Measurements from ENCODE around the gene DGKD. TPM values are rescaled to one million over a fixed set of nuclear protein-coding genes. Genes with fewer than 3 reads are reported as not detected.

DGKD gene
- total RNA-seq, 6 donors from 2014 or later: 50.0 to 141 (median 75.6) TPM

DNA sequence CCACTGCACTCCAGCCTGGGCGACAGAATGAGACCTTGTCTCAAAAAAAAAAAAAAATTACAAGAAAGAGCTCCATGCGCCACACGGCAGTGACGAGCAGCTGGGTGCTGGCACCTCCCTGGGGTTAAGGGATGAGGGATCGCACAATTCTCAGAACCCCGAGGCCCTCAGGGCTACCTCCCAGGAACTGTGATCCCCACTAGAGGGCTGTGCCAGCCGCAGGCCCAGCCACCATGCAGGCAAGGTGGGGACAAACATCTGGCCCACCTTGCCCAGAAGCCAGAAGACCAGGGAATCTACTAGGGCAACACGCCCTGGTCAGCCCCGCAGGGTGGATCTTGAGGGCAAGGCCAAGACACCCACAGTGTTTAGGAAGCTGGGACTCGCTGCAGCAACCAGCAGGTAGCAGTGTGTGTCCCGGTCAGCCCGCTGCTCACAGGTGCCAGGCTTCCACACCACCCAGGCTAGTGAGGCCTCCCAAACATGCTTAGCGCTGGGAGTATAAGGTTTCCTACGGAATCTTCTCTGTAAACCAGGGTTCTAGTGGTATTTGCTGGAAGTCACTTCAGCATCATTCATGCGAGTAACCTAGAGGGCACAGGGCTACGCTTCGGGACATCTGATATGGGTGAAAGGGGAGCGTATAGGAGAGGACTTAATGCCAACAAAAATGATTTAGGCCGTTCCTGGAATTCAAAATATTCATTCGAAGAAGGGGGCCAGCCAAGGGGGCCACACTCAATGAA lies 39.9 kb upstream of the DGKD start:
- no peaks in the 10 kb centered on the region for H3K27me3 ChIP-seq
- no peaks in the 10 kb centered on the region for H3K36me3 ChIP-seq
- H3K4me1 ChIP-seq: no peaks in the 10 kb centered on the region
- WGBS, 2 donors: 91 to 93% methylated on average over 19 to 20 of the region's 20 CpGs
- H3K4me3 ChIP-seq: no peak overlapping the region
- no peak for ATAC-seq (ENCODE audit: low FRiP score in 2 of 2)
- H3K9me3 ChIP-seq: no peaks in the 10 kb centered on the region
- no peak for DNase-seq
- H3K27ac ChIP-seq: no peak overlapping the region
- TF ChIP-seq, protein P1, sequence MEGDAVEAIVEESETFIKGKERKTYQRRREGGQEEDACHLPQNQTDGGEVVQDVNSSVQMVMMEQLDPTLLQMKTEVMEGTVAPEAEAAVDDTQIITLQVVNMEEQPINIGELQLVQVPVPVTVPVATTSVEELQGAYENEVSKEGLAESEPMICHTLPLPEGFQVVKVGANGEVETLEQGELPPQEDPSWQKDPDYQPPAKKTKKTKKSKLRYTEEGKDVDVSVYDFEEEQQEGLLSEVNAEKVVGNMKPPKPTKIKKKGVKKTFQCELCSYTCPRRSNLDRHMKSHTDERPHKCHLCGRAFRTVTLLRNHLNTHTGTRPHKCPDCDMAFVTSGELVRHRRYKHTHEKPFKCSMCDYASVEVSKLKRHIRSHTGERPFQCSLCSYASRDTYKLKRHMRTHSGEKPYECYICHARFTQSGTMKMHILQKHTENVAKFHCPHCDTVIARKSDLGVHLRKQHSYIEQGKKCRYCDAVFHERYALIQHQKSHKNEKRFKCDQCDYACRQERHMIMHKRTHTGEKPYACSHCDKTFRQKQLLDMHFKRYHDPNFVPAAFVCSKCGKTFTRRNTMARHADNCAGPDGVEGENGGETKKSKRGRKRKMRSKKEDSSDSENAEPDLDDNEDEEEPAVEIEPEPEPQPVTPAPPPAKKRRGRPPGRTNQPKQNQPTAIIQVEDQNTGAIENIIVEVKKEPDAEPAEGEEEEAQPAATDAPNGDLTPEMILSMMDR (IDR thresholded peaks at IDR 0.05): no peak
- TF ChIP-seq POLR2AphosphoS5 (IDR thresholded peaks at IDR 0.05) (no peak), EP300 (IDR thresholded peaks at IDR 0.05) (no peak), POLR2A (IDR thresholded peaks at IDR 0.05) (no peak)

DNA sequence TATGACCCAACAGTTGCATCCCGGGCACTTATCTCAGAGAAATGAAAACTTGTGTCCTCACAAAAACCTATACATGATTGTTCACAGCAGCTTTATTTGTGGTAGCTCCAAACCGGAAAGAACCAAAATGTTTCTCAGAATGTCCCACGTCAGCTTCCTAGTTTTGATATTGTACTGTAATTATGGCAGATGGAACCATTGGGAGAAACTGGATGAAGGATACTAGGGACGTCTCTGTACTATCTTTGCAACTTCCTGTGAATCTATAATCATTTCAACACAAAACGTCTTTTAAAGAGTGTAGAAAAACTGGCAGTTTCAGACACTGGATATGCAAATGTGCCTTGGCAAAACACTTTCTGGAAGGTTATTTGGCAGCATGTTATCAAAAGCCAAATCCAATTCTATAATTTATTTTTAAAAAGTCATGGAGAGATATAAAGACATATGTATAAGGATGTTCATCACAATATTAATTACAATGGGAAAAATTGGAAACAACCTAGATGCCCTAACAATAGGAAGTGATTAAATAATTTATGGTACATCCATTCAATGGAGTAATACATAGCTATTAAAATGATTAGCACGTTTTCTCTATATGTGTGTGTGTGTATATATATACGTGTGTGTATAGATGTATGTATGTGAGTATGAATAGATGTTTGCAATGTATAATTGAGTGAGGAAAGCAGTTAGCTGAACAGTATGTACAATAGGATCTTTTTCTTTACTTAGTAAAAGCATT lies 36.9 kb upstream of the DGKD start:
- ATAC-seq (ENCODE audit: low FRiP score in 2 of 2): no peak
- Histone ChIP-seq H3K27me3 (no peaks in the 10 kb centered on the region), H3K36me3 (no peaks in the 10 kb centered on the region), H3K4me3 (no peak overlapping the region), H3K4me1 (no peaks in the 10 kb centered on the region), H3K27ac (no peak overlapping the region), H3K9me3 (no peaks in the 10 kb centered on the region)
- WGBS, 2 donors: 69 to 75% methylated on average over 7 of the region's 7 CpGs
- DNase-seq: no peak
- TF ChIP-seq POLR2AphosphoS5 (IDR thresholded peaks at IDR 0.05) (no peak), EP300 (IDR thresholded peaks at IDR 0.05) (no peak), POLR2A (IDR thresholded peaks at IDR 0.05) (no peak)
- TF ChIP-seq, protein P1 (IDR thresholded peaks at IDR 0.05): no peak

DNA sequence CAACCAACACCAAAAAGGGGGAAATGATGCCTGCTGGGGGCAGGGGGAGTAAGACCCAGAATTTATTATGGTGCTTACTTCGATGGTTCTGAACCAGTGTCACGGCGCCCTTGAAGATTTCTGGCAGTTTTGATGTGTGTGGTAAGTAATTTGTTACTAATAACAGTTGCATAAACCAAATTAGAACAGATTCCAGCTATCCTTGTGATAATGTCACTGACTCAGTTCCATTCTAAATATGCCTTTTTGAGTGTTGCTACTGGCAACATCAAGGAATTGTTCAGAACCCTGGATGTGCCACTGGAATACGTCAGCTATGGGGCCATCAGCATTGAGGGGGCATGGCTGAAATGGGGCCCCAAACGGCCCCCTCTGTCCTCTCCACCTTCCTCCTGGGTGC lies 35.0 kb upstream of the DGKD start:
- Histone ChIP-seq H3K4me3 (no peak overlapping the region), H3K27ac (no peak overlapping the region), H3K27me3 (no peaks in the 10 kb centered on the region), H3K9me3 (no peaks in the 10 kb centered on the region), H3K36me3 (no peaks in the 10 kb centered on the region), H3K4me1 (no peaks in the 10 kb centered on the region)
- ATAC-seq (ENCODE audit: low FRiP score in 2 of 2): no peak
- no peak for DNase-seq
- 75 to 83% methylated on average over 5 of the region's 5 CpGs for WGBS, 2 donors
- TF ChIP-seq POLR2A (IDR thresholded peaks at IDR 0.05) (no peak), EP300 (IDR thresholded peaks at IDR 0.05) (no peak), POLR2AphosphoS5 (IDR thresholded peaks at IDR 0.05) (no peak)
- TF ChIP-seq, protein P1 (IDR thresholded peaks at IDR 0.05): no peak

DNA sequence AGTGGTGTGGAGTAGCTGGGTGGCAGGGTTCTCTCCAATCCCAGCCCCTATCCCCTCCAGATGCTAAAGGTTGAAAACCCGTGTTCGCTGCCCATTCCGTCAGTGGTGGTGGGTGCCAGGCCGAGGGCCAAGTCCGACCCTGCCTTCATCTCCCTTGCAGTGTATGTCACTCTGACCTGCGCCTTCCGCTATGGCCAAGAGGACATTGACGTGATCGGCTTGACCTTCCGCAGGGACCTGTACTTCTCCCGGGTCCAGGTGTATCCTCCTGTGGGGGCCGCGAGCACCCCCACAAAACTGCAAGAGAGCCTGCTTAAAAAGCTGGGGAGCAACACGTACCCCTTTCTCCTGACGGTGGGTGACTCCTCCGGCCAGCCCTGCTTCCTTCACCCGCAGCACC lies 33.8 kb upstream of the DGKD start:
- H3K27me3 ChIP-seq: no peaks in the 10 kb centered on the region
- no peak overlapping the region for H3K27ac ChIP-seq
- TF ChIP-seq EP300 (IDR thresholded peaks at IDR 0.05): no peak
- no peak for TF ChIP-seq POLR2AphosphoS5 (IDR thresholded peaks at IDR 0.05)
- H3K4me3 ChIP-seq: no peak overlapping the region
- WGBS, 2 donors: 94 to 98% methylated on average over 17 of the region's 17 CpGs
- ATAC-seq (ENCODE audit: low FRiP score in 2 of 2): no peak
- DNase-seq: no peak
- no peaks in the 10 kb centered on the region for H3K36me3 ChIP-seq
- no peaks in the 10 kb centered on the region for H3K9me3 ChIP-seq
- H3K4me1 ChIP-seq: no peaks in the 10 kb centered on the region

DNA sequence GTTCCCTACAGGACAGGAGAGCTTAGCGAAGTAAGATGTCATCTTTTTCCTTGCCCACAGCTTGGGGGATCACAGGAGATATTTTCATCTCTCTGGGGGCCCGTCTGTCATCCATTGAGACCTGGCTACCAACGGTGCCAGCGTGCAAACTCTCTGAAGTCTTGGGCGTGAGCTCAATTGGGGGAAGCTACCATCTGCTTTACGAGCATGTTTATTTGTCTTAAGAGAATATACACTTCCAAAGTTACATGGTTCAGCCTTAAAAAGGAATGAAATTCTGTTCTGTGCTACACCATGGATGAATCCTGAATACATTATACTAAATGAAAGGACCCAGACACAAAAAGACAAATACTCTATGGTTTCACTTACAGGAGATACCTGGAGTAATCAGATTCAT lies 33.1 kb upstream of the DGKD start:
- TF ChIP-seq EP300 (IDR thresholded peaks at IDR 0.05): no peak
- no peak for TF ChIP-seq POLR2A (IDR thresholded peaks at IDR 0.05)
- TF ChIP-seq, protein P1 (IDR thresholded peaks at IDR 0.05): no peak
- TF ChIP-seq POLR2AphosphoS5 (IDR thresholded peaks at IDR 0.05): no peak
- DNase-seq: no peak
- Histone ChIP-seq H3K4me3 (no peak overlapping the region), H3K9me3 (no peaks in the 10 kb centered on the region), H3K27me3 (no peaks in the 10 kb centered on the region), H3K36me3 (no peaks in the 10 kb centered on the region), H3K4me1 (no peaks in the 10 kb centered on the region), H3K27ac (no peak overlapping the region)
- ATAC-seq (ENCODE audit: low FRiP score in 2 of 2): no peak
- 71 to 76% methylated on average over 6 of the region's 6 CpGs for WGBS, 2 donors
